SU-DHL-6 (cell line): ENCODE measurements around the gene SLC2A6.

Experiments used
- H2AFZ ChIP-seq: fragments of 200-600 bp; sonication (generic); 2 replicates; pipeline ENCODE4 v1.6.1; 2014; ENCODE audit warnings: low read depth, mild to moderate bottlenecking, moderate library complexity, mixed read lengths, antibody characterized with exemption, low read length; ENCODE audit not compliant: severe bottlenecking
- H3F3A ChIP-seq: fragments of 200-600 bp; shearing (Covaris generic); 2 replicates; pipeline ENCODE4 v1.6.0; 2016; ENCODE audit warnings: antibody characterized with exemption, mild to moderate bottlenecking; ENCODE audit not compliant: insufficient read depth
- H3K27ac ChIP-seq: fragments of 200-600 bp; sonication (generic); 2 replicates; pipeline ENCODE4 v1.5.1; 2016; ENCODE audit warnings: low read depth, mild to moderate bottlenecking, low read length, moderate library complexity, mixed read lengths
- H3K27me3 ChIP-seq: fragments of 200-600 bp; sonication (generic), shearing (Covaris generic); 2 replicates; pipeline ENCODE4 v1.6.0; 2014; ENCODE audit warnings: mild to moderate bottlenecking, low read length
- H3K36me3 ChIP-seq: fragments of 200-600 bp; sonication (generic); 2 replicates; pipeline ENCODE4 v1.6.1; 2014; ENCODE audit warnings: mild to moderate bottlenecking, low read length, mixed read lengths
- H3K4me2 ChIP-seq: fragments of 300-600, 200-600 bp; shearing (Covaris generic), sonication (generic); 2 replicates; pipeline ENCODE4 v1.6.0; 2014; ENCODE audit warnings: low read length, low read depth, mild to moderate bottlenecking; ENCODE audit not compliant: poor library complexity, severe bottlenecking
- H3K4me3 ChIP-seq: fragments of 200-600 bp; sonication (generic); 2 replicates; pipeline ENCODE4 v1.5.1; 2014; ENCODE audit warnings: antibody characterized with exemption, low read length, mild to moderate bottlenecking, mixed read lengths; ENCODE audit not compliant: insufficient read depth, poor library complexity, severe bottlenecking
- H3K79me2 ChIP-seq: fragments of 200-600 bp; sonication (generic); 2 replicates; pipeline ENCODE4 v1.6.1; 2014; ENCODE audit warnings: mild to moderate bottlenecking, low read length, moderate library complexity; ENCODE audit not compliant: insufficient read depth
- H3K9ac ChIP-seq: fragments of 200-600 bp; sonication (generic); 2 replicates; pipeline ENCODE4 v1.7.0; 2014; ENCODE audit warnings: mild to moderate bottlenecking, low read length
- H3K9me2 ChIP-seq: fragments of 200-600 bp; sonication (generic); replicated peaks from 2 replicates; pipeline ENCODE4 v1.6.1; 2014; ENCODE audit warnings: low read length; ENCODE audit not compliant: insufficient read depth
- H3K9me3 ChIP-seq: fragments of 200-600 bp; sonication (generic); 2 replicates; pipeline ENCODE4 v1.6.1; 2014; ENCODE audit warnings: low read length, mixed read lengths; ENCODE audit not compliant: insufficient read depth
- H4K20me1 ChIP-seq: fragments of 200-600 bp; sonication (generic); 2 replicates; pipeline ENCODE4 v1.6.1; 2014; ENCODE audit warnings: low read depth, mild to moderate bottlenecking, antibody characterized with exemption, low read length, moderate library complexity, mixed read lengths
- CTCF ChIP-seq: fragments of 200-600 bp; sonication (generic); IDR thresholded peaks from one replicate; pipeline ENCODE4 v1.5.1; 2017; ENCODE audit warnings: antibody characterized with exemption, mild to moderate bottlenecking, low read length, moderate library complexity; ENCODE audit not compliant: insufficient read depth, poor library complexity, severe bottlenecking
- EZH2phosphoT487 ChIP-seq: fragments of 200-600 bp; sonication (generic), shearing (Covaris generic); conservative IDR thresholded peaks from 2 replicates; pipeline ENCODE4 v1.6.1; 2018; ENCODE audit warnings: mild to moderate bottlenecking, antibody characterized with exemption, low read length, moderate library complexity, mixed read lengths

SLC2A6 gene

GRCh38 chr9:133506653-133507038 lies 27.7 kb upstream of the SLC2A6 start:
- Histone ChIP-seq H3K9me2 (no peaks in the 10 kb centered on the region), H3K4me3 (no peak overlapping the region), H3K27ac (no peak overlapping the region), H4K20me1 (no peaks in the 10 kb centered on the region), H2AFZ (no peak overlapping the region), H3K27me3 (no peaks in the 10 kb centered on the region), H3K79me2 (no peaks in the 10 kb centered on the region), H3K9ac (no peak overlapping the region), H3K36me3 (no peaks in the 10 kb centered on the region), H3K4me2 (no peak overlapping the region), H3K9me3 (peaks cover 8% of the 10 kb centered on the region; the same call in 1 of the 2 replicates), H3F3A (no peaks in the 10 kb centered on the region)
- TF ChIP-seq CTCF (no peak), EZH2phosphoT487 (no peak)

GRCh38 chr9:133505901-133506652 lies 27.2 kb upstream of the SLC2A6 start:
- no peak overlapping the region for H3K27ac ChIP-seq
- H3K36me3 ChIP-seq, result no peaks in the 10 kb centered on the region
- H3F3A ChIP-seq, result no peaks in the 10 kb centered on the region
- no peaks in the 10 kb centered on the region for H3K9me2 ChIP-seq
- H3K9me3 ChIP-seq, result peaks cover 11% of the 10 kb centered on the region; the same call in 1 of the 2 replicates
- TF ChIP-seq CTCF (no peak), EZH2phosphoT487 (no peak)
- no peak overlapping the region for H3K4me3 ChIP-seq
- no peaks in the 10 kb centered on the region for H3K27me3 ChIP-seq
- H3K4me2 ChIP-seq, result no peak overlapping the region
- H3K79me2 ChIP-seq, result no peaks in the 10 kb centered on the region
- H3K9ac ChIP-seq, result no peak overlapping the region
- no peak overlapping the region for H2AFZ ChIP-seq
- H4K20me1 ChIP-seq, result no peaks in the 10 kb centered on the region

GRCh38 chr9:133505186-133505830 lies 26.4 kb upstream of the SLC2A6 start:
- H3K27ac ChIP-seq, result no peak overlapping the region
- no peaks in the 10 kb centered on the region for H3K36me3 ChIP-seq
- no peaks in the 10 kb centered on the region for H3F3A ChIP-seq
- H3K79me2 ChIP-seq, result no peaks in the 10 kb centered on the region
- H4K20me1 ChIP-seq, result no peaks in the 10 kb centered on the region
- no peak for TF ChIP-seq CTCF
- TF ChIP-seq EZH2phosphoT487, result no peak
- no peak overlapping the region for H2AFZ ChIP-seq
- H3K4me3 ChIP-seq, result no peak overlapping the region
- no peaks in the 10 kb centered on the region for H3K9me2 ChIP-seq
- peaks cover 11% of the 10 kb centered on the region; the same call in 1 of the 2 replicates for H3K9me3 ChIP-seq
- H3K27me3 ChIP-seq, result no peaks in the 10 kb centered on the region
- H3K9ac ChIP-seq, result no peak overlapping the region
- H3K4me2 ChIP-seq, result no peak overlapping the region
